Measurements from ENCODE around the gene GSTM1.

The GSTM1 gene

GRCh38 chr1:109687641-109688499, at the start of gene GSTM1:
Gene GSTM1, plus strand, starts transcription at chr1:109687817. Its CDS starts 57 bp downstream, at chr1:109687874.
- no peak for DNase-seq

DNA sequence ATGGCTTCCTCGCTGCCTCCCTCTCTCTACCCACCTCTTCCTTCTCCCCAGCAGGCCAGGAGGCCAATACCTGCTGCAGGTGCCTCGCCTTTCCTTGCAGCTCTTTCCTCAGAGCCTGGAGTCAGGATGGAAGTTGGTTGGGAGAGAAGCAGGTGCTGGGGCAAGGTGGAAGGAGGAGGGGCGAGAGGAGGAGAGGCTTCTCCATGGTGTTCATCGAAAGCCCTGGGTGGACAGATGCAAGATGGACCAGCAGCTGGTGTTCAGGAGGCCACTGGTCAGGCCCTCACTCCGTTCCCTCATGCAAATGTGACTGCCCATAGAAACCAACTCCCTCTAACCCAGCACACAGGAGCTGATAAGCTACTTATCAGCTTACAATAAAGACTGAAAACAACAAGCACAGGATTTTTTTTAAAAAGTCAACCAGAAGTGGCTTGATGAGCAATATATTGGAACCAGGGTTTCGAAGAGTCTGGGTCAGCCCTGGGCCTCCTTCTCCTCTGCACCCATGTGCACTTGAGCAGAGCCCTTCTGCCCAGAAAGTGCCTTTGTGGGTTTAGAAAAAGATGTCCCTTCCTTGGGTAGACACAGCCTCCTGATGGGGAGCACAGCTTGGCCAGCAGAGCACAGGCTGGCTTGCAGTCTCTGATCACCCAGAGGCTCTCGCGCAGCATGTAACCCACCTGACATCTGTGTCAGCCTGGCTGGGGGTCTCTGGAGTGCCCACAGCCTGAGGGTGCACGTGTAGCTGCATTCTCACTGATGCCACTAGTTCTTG, 48.4 kb upstream of the GSTM1 start:
- no peak for DNase-seq

- no peak for DNase-seq
Measured at GRCh38 chr1:109639841-109640184, 47.8 kb upstream of the GSTM1 start.

- peak; percentile 64 for DNase-seq
Measured at GRCh38 chr1:109640285-109640865, 47.2 kb upstream of the GSTM1 start.

DNA sequence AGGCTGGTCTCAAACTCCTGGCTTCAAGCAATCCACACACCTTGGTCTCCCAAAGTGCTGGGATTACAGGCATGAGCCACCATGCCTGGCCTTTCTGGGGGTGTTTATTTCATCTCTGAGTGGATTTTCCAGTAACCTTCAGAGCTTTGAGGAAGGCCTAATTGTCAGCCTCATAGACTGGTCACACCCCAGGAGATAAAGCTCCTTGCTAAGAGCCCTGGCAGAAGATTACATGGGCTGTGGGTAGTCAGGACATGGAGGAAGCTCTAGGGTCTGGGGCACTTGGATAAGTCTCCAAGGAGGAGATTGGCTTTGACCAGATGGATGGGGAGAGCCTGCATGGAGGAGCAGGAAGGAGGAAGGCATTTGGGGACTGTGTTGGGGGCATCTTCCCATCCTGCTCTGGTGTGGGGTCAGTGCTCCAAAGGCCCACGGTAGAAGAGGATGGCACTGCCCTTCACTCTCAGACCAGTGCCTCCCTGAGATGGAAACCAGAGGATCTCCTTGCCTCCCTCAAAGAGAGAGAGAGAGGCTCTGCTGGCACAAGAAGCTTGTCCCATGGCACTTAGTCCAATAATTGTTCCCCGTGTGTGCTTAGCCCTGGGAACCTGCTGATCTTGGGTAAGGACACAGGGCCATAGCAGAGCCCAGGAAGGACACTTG, 46.4 kb upstream of the GSTM1 start:
- no peak for DNase-seq

GRCh38 chr1:109641861-109642260, 45.8 kb upstream of the GSTM1 start:
- DNase-seq, result no peak

- no peak for DNase-seq
Measured at GRCh38 chr1:109642626-109643025, 45.0 kb upstream of the GSTM1 start.

GRCh38 chr1:109643385-109644230, 44.0 kb upstream of the GSTM1 start:
- DNase-seq, result peak; percentile 40

GRCh38 chr1:109644670-109645069, 42.9 kb upstream of the GSTM1 start:
- DNase-seq, result no peak

DNA sequence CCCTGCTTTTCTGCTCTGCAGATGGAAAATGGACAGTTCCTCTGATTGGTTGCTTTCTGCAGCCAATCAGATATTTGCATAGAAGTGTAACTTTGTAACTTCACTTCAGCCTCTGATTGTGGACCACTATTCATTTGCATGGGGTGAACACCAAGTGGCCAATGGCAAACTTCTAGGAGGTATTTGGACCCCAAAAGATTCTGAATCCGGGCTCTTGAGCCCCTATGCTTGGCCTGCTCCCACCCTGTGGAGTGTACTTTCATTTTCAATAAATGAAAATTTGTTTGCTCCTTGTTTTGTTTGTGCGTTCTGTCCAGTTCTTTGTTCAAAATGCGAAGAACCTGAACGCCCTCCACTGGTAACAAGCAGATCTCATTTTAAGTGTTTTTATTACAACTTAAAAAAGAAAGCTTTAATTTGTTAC, 38.1 kb upstream of the GSTM1 start:
- DNase-seq, result no peak

GRCh38 chr1:109650609-109651008, 37.0 kb upstream of the GSTM1 start:
- no peak for DNase-seq

GRCh38 chr1:109652402-109652801, 35.2 kb upstream of the GSTM1 start:
- DNase-seq, result no peak

DNA sequence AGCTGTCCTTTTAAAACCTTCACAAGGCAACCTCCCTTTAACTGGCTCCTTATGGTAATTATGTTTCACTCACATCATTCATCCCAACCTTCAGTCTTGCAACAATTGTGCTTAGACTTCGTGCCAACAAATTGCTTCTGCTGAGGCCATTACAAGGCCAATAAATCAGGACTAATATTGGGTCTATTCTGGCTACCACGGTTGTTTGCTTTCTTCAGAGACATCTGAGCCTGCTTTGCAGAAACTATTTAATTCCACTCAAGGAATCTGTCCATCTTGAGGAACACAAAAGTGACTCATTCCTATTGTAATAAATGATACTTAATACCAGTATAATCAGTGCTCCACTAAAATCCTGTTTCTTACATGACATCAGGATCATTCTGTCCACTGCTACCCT, 34.3 kb upstream of the GSTM1 start:
- no peak for DNase-seq

DNA sequence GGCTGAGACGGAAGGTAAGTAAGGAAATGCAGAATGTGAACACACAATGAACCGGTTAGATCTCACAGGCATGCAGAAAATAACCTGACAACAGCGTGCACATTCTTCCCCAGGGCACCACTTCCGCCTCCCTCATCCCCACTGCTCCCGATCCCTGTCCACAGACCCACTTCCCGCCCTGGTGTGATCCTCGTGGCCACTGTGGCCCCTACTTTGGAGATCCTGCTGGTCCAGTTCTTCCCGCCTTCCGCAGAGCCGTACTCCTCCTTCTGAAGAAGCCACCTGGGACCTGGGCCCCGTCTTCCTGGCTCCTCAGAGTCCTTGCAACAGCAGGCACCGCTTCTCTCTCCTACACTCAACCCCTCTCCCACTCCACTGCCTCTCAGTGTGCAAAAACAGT, 33.1 kb upstream of the GSTM1 start:
- DNase-seq, result no peak

- DNase-seq, result peak; percentile 61
Measured at GRCh38 chr1:109655615-109656519, 31.8 kb upstream of the GSTM1 start, which contains the start of gene GSTM4. Gene GSTM4, plus strand, starts transcription at chr1:109656099. Its CDS starts 291 bp downstream, at chr1:109656390.

DNA sequence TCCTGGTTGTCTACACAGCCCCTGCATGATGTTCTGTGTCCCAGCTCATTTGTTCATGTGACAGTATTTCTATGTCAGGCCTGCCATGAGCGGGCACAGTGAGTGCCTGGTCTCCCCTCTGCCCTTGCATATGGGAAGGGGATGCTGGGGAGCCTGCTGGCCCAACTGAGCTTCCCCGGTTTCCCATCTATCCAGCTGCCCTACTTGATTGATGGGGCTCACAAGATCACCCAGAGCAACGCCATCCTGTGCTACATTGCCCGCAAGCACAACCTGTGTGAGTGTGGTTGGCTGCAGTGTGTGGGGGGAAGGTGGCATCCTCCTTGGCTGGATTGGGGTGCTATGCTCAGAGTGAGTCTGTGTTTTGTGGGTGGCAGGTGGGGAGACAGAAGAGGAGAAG, 30.2 kb upstream of the GSTM1 start:
- DNase-seq, result no peak

DNA sequence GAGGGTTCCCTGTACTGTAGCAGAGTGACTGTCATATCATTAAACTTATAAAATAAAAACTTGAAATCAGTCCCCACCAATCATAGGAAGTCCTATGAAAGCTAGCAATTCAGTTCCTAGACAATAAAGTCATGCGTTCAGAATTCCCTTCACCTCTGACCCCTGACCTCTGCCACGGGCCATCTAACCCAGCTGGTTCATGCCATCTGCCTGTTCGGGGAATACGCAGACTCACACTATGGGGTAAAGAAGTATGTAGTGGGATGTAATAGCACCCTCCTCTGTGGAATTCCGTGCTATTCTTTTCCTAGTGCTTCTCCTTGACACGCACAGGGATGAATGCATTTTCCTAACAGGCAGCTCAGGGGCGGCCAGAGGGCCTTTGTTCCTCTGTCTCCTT, 29.6 kb upstream of the GSTM1 start:
- no peak for DNase-seq

- DNase-seq, result no peak
Measured at GRCh38 chr1:109658533-109659042, 29.0 kb upstream of the GSTM1 start.

DNA sequence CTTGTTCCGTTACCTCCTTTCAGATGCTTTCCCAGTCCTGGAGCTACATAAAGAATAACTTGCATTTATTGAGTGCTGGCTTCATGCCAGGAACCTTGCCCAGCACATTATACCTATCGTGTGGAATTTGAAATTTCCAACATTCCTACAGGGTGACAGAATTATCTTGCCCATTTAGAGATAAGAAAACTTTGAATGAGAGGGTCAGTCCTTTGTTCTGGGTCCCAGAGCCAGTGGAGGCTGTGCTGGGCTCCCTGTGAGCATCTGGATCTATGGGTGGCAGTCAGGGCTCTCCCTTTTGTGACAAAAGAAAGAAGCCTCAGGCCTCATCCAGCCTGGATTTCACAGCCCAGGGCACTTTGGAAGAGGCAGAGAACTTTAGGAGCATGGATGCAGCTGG, 28.5 kb upstream of the GSTM1 start:
- no peak for DNase-seq

GRCh38 chr1:109659997-109660690, 27.5 kb upstream of the GSTM1 start:
- DNase-seq, result no peak

Measured in T1000 (cell line).